GM21737 (cell line): ENCODE measurements around the gene LILRB1.
"Not testable (repeated sequence)": the region's sequence is repeated elsewhere in the genome, so short reads cannot be mapped to it uniquely, and the experiment has no call there.

Source experiments
- ATAC-seq: cut with Tn5 transposase; IDR thresholded peaks from one replicate; pipeline ENCODE4 v1.9.1; 2021; ENCODE audit warnings: mild to moderate bottlenecking, moderate library complexity; ENCODE audit not compliant: unreplicated experiment

LILRB1 gene

DNA sequence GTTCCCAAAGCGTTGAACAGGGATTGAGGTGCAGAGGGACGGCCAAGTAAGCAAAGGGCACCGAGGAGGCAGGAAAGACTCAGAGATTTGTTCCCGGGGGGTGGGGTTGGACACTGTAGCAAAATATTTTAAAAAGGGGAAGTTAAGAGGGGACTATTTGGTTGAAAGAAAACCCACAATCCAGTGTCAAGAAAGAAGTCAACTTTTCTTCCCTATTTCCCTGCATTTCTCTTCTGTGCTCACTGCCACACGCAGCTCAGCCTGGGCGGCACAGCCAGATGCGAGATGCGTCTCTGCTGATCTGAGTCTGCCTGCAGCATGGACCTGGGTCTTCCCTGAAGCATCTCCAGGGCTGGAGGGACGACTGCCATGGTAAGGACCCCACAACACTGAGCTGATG is at the start of gene LILRB1:
Gene LILRB1 (plus strand): TSS at position 223 of the 400 bp plus-strand sequence. CDS start 590 bp downstream, outside the sequence.
- ATAC-seq = not testable (repeated sequence)

- no peak for ATAC-seq
Measured at GRCh38 chr19:54586397-54586796, 43.9 kb upstream of the LILRB1 start.

- ATAC-seq = no peak
Measured at GRCh38 chr19:54587026-54587425, 43.3 kb upstream of the LILRB1 start.

DNA sequence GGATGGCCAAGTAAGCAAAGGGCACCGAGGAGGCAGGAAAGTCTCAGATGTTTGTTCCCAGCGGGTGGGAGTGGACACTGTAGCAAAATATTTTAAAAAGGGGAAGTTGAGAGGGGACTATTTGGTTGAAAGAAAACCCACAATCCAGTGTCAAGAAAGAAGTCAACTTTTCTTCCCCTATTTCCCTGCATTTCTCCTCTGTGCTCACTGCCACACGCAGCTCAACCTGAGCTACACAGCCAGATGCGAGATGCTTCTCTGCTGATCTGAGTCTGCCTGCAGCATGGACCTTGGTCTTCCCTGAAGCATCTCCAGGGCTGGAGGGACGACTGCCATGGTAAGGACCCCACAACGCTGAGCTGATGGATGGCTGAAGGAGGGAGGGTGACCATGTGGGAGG is 36.8 kb upstream of the LILRB1 start, which contains the start of gene LILRA1:
Gene LILRA1 (plus strand): TSS at position 188 of the 400 bp plus-strand sequence. CDS start 613 bp downstream, outside the sequence.
- not testable (repeated sequence) for ATAC-seq

- not testable (repeated sequence) for ATAC-seq
Measured at GRCh38 chr19:54593931-54594626, 36.2 kb upstream of the LILRB1 start.

DNA sequence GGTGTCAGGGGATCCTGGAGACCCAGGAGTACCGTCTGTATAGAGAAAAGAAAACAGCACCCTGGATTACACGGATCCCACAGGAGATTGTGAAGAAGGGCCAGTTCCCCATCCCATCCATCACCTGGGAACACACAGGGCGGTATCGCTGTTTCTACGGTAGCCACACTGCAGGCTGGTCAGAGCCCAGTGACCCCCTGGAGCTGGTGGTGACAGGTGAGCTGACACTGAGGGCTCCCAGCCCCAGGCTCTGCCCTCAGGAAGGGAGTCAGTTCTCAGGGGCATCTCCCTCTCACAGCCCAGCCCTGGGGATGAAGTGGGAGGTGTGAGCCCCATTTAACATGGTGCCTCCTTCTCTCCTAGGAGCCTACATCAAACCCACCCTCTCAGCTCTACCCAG is 35.5 kb upstream of the LILRB1 start:
- no peak for ATAC-seq

DNA sequence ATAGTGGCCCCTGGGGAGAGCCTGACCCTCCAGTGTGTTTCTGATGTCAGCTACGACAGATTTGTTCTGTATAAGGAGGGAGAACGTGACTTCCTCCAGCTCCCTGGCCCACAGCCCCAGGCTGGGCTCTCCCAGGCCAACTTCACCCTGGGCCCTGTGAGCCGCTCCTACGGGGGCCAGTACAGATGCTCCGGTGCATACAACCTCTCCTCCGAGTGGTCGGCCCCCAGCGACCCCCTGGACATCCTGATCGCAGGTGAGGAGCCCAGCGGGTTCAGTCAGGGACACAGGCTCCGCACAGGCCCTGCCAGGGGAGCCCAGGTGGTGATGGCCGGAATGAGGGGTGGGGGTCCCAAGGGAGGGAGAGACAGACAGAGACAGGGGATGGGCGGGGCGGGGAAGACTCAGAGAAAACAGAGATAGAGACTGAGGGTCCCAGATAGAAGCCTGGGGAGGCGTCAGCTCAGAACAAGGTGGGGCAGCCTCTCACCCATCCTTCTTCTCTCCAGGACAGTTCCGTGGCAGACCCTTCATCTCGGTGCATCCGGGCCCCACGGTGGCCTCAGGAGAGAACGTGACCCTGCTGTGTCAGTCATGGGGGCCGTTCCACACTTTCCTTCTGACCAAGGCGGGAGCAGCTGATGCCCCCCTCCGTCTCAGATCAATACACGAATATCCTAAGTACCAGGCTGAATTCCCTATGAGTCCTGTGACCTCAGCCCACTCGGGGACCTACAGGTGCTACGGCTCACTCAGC is 34.4 kb upstream of the LILRB1 start:
- not testable (repeated sequence) for ATAC-seq

GRCh38 chr19:54600212-54600611 is 30.1 kb upstream of the LILRB1 start:
- no peak for ATAC-seq

DNA sequence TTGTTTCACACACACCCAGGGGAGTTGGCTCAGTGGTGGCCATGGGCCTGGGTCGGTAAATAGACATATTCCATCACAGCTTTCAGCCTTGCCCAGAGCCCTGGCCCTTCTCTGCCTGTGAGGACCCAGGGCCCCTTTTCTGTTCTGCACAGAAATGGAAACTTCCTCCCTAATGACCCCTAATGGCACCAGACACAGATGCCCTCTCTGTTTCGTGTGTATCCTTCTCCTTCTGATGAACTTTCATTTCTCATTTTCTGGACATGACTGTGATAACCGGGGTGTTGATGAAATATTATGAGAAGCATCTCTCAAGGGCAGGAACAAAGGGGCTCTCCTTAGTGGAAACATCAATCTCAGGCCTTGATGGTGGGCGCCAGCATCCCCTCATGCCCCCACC is 24.1 kb upstream of the LILRB1 start:
- ATAC-seq = no peak

GRCh38 chr19:54606891-54607784 is 23.1 kb upstream of the LILRB1 start:
- peak; percentile 55 for ATAC-seq

GRCh38 chr19:54607785-54608150 is 22.5 kb upstream of the LILRB1 start:
- no peak for ATAC-seq

- ATAC-seq = no peak
Measured at GRCh38 chr19:54608205-54608604, 22.1 kb upstream of the LILRB1 start.

DNA sequence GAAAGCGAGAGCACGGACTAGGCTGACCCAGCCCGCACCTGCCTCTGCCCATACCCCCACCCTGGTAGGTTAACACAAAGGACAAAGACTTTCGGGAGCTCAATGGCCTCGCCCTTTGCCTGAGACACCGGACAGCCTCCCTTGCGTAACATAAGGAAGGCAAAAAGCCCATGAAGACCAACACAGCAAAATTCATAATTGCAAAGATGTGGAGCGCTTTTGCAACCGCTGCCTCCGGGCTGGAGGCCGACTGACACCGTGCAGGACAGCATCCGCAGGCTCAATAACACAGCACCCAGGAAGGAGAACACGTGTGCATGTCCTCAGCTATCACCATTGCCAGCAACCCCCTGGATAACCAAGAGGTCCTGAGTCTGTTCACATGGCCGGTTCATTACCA is 21.5 kb upstream of the LILRB1 start:
- no peak for ATAC-seq

GRCh38 chr19:54609356-54609791 is 20.9 kb upstream of the LILRB1 start:
- no peak for ATAC-seq

DNA sequence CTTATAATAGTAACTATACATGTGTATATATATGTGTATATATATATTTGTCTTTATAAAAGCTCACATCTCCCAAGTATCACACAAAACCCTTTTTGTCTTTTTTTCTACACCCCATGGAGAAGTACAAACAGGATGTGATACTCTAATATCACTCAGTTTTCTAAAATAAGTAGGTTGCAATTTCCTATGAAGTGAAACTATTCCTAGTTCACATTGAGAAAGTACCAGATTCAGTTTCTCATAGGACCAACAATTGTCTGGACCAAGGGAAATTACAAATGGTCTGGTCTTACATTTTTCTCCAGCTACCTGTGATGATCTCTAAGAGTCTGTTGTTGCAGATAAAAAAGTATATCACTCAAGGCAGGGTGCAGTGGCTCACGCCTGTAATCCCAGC is 17.9 kb upstream of the LILRB1 start:
- ATAC-seq = no peak

GRCh38 chr19:54614726-54615125 is 15.6 kb upstream of the LILRB1 start:
- ATAC-seq = no peak

DNA sequence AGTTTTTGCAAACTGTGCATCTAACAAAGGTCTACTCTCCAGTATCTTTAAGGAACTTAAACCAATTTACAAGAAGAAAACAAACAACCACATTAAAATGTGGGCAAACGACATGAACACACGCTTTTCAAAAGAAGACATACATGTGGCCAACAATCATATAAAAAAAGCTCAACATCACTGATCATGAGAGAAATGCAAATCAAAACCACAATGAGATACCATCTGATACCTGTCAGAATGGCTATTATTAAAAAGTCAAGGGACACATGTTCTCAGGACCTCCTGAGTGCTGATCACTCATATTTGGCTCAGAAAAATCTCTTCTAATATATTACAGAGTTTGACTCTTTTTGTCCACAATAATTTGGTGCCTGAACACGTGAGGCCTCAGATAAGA is 14.2 kb upstream of the LILRB1 start:
- peak; percentile 29 for ATAC-seq

GRCh38 chr19:54616821-54617560 is 13.3 kb upstream of the LILRB1 start:
- ATAC-seq = peak; percentile 71

DNA sequence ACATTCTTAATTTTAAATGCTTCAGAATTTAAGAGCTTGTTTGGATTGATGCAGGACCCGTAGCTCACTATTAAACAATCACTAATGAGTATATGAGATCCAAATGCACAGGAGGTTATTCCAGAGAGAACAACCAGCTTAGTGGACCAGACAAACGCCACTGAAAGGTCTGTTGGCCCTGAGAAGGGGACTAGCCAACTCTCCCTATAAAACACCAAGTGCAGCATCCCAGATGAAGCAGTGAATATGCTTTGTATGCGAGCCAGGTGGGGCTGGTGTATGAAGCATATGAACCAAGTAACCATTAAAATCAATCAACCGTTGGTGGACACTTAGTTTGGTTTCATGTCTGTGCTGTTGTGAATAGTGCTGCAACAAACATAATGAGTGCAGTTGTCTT is 9.8 kb upstream of the LILRB1 start:
- no peak for ATAC-seq

DNA sequence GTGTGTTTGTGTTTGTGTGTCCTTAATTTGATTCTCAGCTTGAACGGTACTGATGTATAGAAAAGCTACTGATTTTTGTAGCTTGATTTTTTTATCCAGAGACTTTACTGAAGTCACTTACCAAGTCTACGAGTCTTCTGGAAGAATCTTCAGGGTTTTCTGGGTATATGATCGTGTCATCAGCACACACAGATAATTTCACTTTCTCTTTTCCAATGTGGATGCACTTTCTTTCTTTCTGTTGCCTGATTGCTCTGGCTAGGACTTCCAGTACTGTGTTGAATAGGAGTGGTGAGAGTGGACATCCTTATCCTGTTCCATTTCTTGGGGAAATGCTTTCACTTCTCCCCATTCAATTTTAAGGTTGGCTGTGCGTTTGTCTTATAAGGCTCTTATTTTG is 7.9 kb upstream of the LILRB1 start:
- no peak for ATAC-seq
